H1 (cell line): ENCODE results near the gene ZNF829. TPM values are rescaled to one million over a fixed set of nuclear protein-coding genes. Genes with fewer than 3 reads are reported as not detected.
A peak's percentile ranks its signal among the peaks of the same experiment; 100 is the strongest.

Experiments
- CTCF ChIA-PET: fragments of 300-600 bp; sonication (Branson Sonifier 250); formaldehyde crosslinking; loops from one replicate; lab custom pipeline; 2021; ENCODE audit not compliant: partially characterized antibody; lab: Charles Lee
- POLR2A ChIA-PET: fragments of 300-600 bp; sonication (Branson Sonifier 250); formaldehyde crosslinking; loops from one replicate; lab custom pipeline; 2021; ENCODE audit warnings: inconsistent platforms; ENCODE audit not compliant: partially characterized antibody; lab: Charles Lee
- DNase-seq, 2 experiments: peaks; one replicate each; pipeline versions ENCODE4 v3.0.0 to v3.0.0-alpha.2; 2010 to 2022; ENCODE audit warnings: low spot score in 2 of 2, low read depth in 1 of 2, mixed read lengths in 1 of 2
- FAIRE-seq: peaks from 2 replicates; lab custom pipeline; 2011; peaks lifted over from hg19 to GRCh38; lab: Jason Lieb, UNC
- H2AFZ ChIP-seq: 2 replicates; pipeline ENCODE4 v1.8.1; 2012; ENCODE audit warnings: low read length, inconsistent platforms
- H2AK5ac ChIP-seq: 2 replicates; pipeline ENCODE4 v1.6.1; 2013; ENCODE audit warnings: low read depth, low read length
- H2BK120ac ChIP-seq: replicated peaks from 2 replicates; pipeline ENCODE3; 2013; ENCODE audit warnings: low read depth, low read length, inconsistent platforms
- H2BK12ac ChIP-seq: 2 replicates; pipeline ENCODE4 v1.6.1; 2013; ENCODE audit warnings: low read depth, low read length
- H2BK15ac ChIP-seq: 2 replicates; pipeline ENCODE4 v1.6.1; 2013; ENCODE audit warnings: low read length
- H2BK20ac ChIP-seq: 2 replicates; pipeline ENCODE4 v1.6.1; 2013; ENCODE audit warnings: low read length
- H2BK5ac ChIP-seq: 2 replicates; pipeline ENCODE4 v1.6.1; 2013; ENCODE audit warnings: low read depth, low read length
- H3K14ac ChIP-seq: 2 replicates; pipeline ENCODE4 v1.6.1; 2013; ENCODE audit warnings: inconsistent platforms; ENCODE audit not compliant: insufficient read length
- H3K18ac ChIP-seq: 2 replicates; pipeline ENCODE4 v1.6.1; 2013; ENCODE audit warnings: low read length; ENCODE audit errors: extremely low read depth
- H3K23ac ChIP-seq: 2 replicates; pipeline ENCODE4 v1.6.1; 2013; ENCODE audit warnings: inconsistent platforms; ENCODE audit not compliant: insufficient read length
- H3K23me2 ChIP-seq: 2 replicates; pipeline ENCODE4 v1.6.1; 2013; ENCODE audit warnings: low read depth, low read length
- H3K27ac ChIP-seq: 2 replicates; pipeline ENCODE4 v1.6.1; 2011; ENCODE audit warnings: low read depth, low read length, inconsistent platforms
- H3K27me3 ChIP-seq, 4 experiments: replicated peaks in 1 of 4; 1 replicate in 1 of 4; 2 replicates in 3 of 4; pipeline versions ENCODE4 v1.6.1 to v1.8.1; 2011 to 2013; ENCODE audit warnings: low read length in 3 of 4, mild to moderate bottlenecking in 3 of 4, inconsistent platforms in 2 of 4, mixed read lengths in 2 of 4, moderate library complexity in 1 of 4; ENCODE audit not compliant: control insufficient read depth in 3 of 4, insufficient read depth in 3 of 4; ENCODE audit errors: extremely low read depth in 1 of 4
- H3K36me3 ChIP-seq, 4 experiments: 2 replicates each; pipeline versions ENCODE4 v1.6.1 to v1.8.1; 2011 to 2013; ENCODE audit warnings: mild to moderate bottlenecking in 4 of 4, low read length in 3 of 4, moderate library complexity in 2 of 4, control low read depth in 1 of 4, inconsistent platforms in 1 of 4; ENCODE audit not compliant: insufficient read depth in 4 of 4, control insufficient read depth in 2 of 4
- H3K4ac ChIP-seq: replicated peaks from 2 replicates; pipeline ENCODE3; 2013; ENCODE audit warnings: low read length, low read depth, mixed read lengths, inconsistent platforms; ENCODE audit not compliant: insufficient read length
- H3K4me1 ChIP-seq, 4 experiments: replicated peaks in 1 of 4; 1 replicate in 1 of 4; 2 replicates in 3 of 4; pipeline versions ENCODE4 v1.6.1 to v1.8.1; 2011 to 2013; ENCODE audit warnings: low read length in 3 of 4, inconsistent platforms in 2 of 4, mixed read lengths in 1 of 4; ENCODE audit not compliant: insufficient read depth in 4 of 4, control insufficient read depth in 3 of 4
- H3K4me2 ChIP-seq, 2 experiments: 2 replicates each; pipeline versions ENCODE4 v1.6.1 to v1.8.1; 2011 to 2013; ENCODE audit warnings: low read depth in 2 of 2, low read length in 2 of 2, control low read depth in 1 of 2, inconsistent platforms in 1 of 2, mild to moderate bottlenecking in 1 of 2; ENCODE audit not compliant: insufficient read depth in 1 of 2
- H3K4me3 ChIP-seq, 4 experiments: fragments of 200-600, 300-600 bp in 1 of 4; sonication (generic), shearing (Covaris generic), sonication (Bioruptor Twin) in 1 of 4; 2 replicates each; pipeline versions ENCODE4 v1.5.1 to v1.8.1; 2011 to 2016; ENCODE audit warnings: low read length in 4 of 4, low read depth in 3 of 4, control low read depth in 2 of 4, inconsistent platforms in 2 of 4, mild to moderate bottlenecking in 2 of 4, mixed read lengths in 1 of 4, moderate library complexity in 1 of 4; ENCODE audit not compliant: insufficient read depth in 2 of 4; ENCODE audit errors: extremely low read depth in 1 of 4
- H3K56ac ChIP-seq: replicated peaks from 2 replicates; pipeline ENCODE3; 2013; ENCODE audit warnings: low read depth, mild to moderate bottlenecking, mixed read lengths, low read length, inconsistent platforms; ENCODE audit not compliant: insufficient read length
- H3K79me1 ChIP-seq: 2 replicates; pipeline ENCODE4 v1.6.1; 2013; ENCODE audit warnings: low read depth, low read length, control low read depth
- H3K79me2 ChIP-seq, 2 experiments: 2 replicates each; pipeline versions ENCODE4 v1.6.1 to v1.8.1; 2012 to 2013; ENCODE audit warnings: low read length in 2 of 2, mild to moderate bottlenecking in 2 of 2, inconsistent platforms in 1 of 2; ENCODE audit not compliant: insufficient read depth in 2 of 2, control insufficient read depth in 1 of 2
- H3K9ac ChIP-seq, 4 experiments: replicated peaks in 1 of 4; 1 replicate in 1 of 4; 2 replicates in 3 of 4; pipeline versions ENCODE4 v1.6.1 to v1.8.1; 2011 to 2013; ENCODE audit warnings: low read depth in 3 of 4, low read length in 3 of 4, control low read depth in 2 of 4, mild to moderate bottlenecking in 2 of 4, moderate library complexity in 2 of 4, inconsistent platforms in 1 of 4; ENCODE audit errors: extremely low read depth in 1 of 4
- H3K9me3 ChIP-seq, 2 experiments: 2 replicates each; pipeline versions ENCODE4 v1.6.1 to v1.8.1; 2012 to 2013; ENCODE audit warnings: mild to moderate bottlenecking in 2 of 2, moderate library complexity in 2 of 2, control low read depth in 1 of 2, inconsistent platforms in 1 of 2, low read depth in 1 of 2, low read length in 1 of 2, mixed read lengths in 1 of 2; ENCODE audit not compliant: insufficient read depth in 2 of 2
- H4K20me1 ChIP-seq, 2 experiments: replicated peaks in 1 of 2; 2 replicates each; pipeline versions ENCODE3 to v1.8.1; 2011 to 2013; ENCODE audit warnings: inconsistent platforms in 2 of 2, low read length in 2 of 2, mild to moderate bottlenecking in 1 of 2; ENCODE audit not compliant: insufficient read depth in 2 of 2, control insufficient read depth in 1 of 2
- H4K5ac ChIP-seq: 2 replicates; pipeline ENCODE4 v1.6.1; 2013; ENCODE audit warnings: low read length, low read depth, mixed read lengths, inconsistent platforms; ENCODE audit not compliant: insufficient read length
- H4K8ac ChIP-seq: 2 replicates; pipeline ENCODE4 v1.8.0; 2013; ENCODE audit warnings: mild to moderate bottlenecking, moderate library complexity, low read length, inconsistent platforms; ENCODE audit not compliant: insufficient read depth; ENCODE audit errors: extremely low read depth
- H4K91ac ChIP-seq: replicated peaks from 2 replicates; pipeline ENCODE3; 2013; ENCODE audit warnings: low read length, mixed read lengths, inconsistent platforms; ENCODE audit not compliant: insufficient read length
- BACH1 ChIP-seq: IDR thresholded peaks from 2 replicates; pipeline ENCODE4 v1.6.1; 2012; ENCODE audit warnings: low read length, improper control_type of control experiment
- CBX5 ChIP-seq: fragments of 300-800, 300-1000 bp; sonication (generic); IDR thresholded peaks from 2 replicates; pipeline ENCODE4 v1.7.1; 2016; ENCODE audit warnings: antibody characterized with exemption, low read length, low read depth
- EGR1 ChIP-seq: IDR thresholded peaks from 2 replicates; pipeline ENCODE4 v1.6.1; 2011; ENCODE audit warnings: low read depth, low read length, borderline replicate concordance
- FOSL1 ChIP-seq: IDR thresholded peaks from 2 replicates; pipeline ENCODE4 v1.6.1; 2011; ENCODE audit warnings: mild to moderate bottlenecking, low read depth, low read length, moderate library complexity; ENCODE audit not compliant: insufficient read depth
- GTF2F1 ChIP-seq: IDR thresholded peaks from 2 replicates; pipeline ENCODE4 v1.6.1; 2012; ENCODE audit warnings: low read depth, low read length, improper control_type of control experiment, borderline replicate concordance
- NRF1 ChIP-seq: IDR thresholded peaks from 2 replicates; pipeline ENCODE4 v1.6.1; 2011; ENCODE audit warnings: mild to moderate bottlenecking, low read depth, low read length, improper control_type of control experiment
- SAP30 ChIP-seq: fragments of 300-600 bp; sonication (generic); IDR thresholded peaks from 2 replicates; pipeline ENCODE4 v1.7.1; 2012; ENCODE audit warnings: low read length, moderate library complexity, mild to moderate bottlenecking, inconsistent platforms; ENCODE audit not compliant: insufficient read depth, insufficient replicate concordance
- SIN3A ChIP-seq, 2 experiments: IDR thresholded peaks in 1 of 2; conservative IDR thresholded peaks in 1 of 2; 2 replicates each; pipeline ENCODE4 v1.6.1; 2011 to 2012; ENCODE audit warnings: low read length in 2 of 2, improper control_type of control experiment in 1 of 2, low read depth in 1 of 2, mild to moderate bottlenecking in 1 of 2
- ZNF274 ChIP-seq: IDR thresholded peaks from 2 replicates; pipeline ENCODE4 v1.7.0; 2012; ENCODE audit warnings: low read length, borderline replicate concordance; ENCODE audit errors: extremely low read depth
- WGBS, 2 experiments: shearing (Covaris generic) in 1 of 2; methylation state at CpG; one replicate each; pipeline versions ENCODE4 v1.1.6 to v1.1.7; 2013 to 2015; ENCODE audit warnings: low lambda C conversion rate in 2 of 2, mixed read lengths in 2 of 2, inconsistent platforms in 1 of 2, low coverage in 1 of 2, missing lambda C conversion rate in 1 of 2; ENCODE audit not compliant: insufficient replicate concordance in 2 of 2, insufficient coverage in 1 of 2, insufficient read length in 1 of 2; ENCODE audit errors: extremely low coverage in 1 of 2, missing lambda C conversion rate in 1 of 2; 5-methylcytosine and 5-hydroxymethylcytosine counted together
- polyA plus RNA-seq, 7 experiments: library from polyadenylated mRNA; depleted of rRNA in 3 of 7; stranded (reverse) in 5 of 7; unstranded in 2 of 7; fragments of >200 nt in 5 of 7; fragments of 200-250 nt in 2 of 7; gene quantifications; 1 replicate in 5 of 7; 2 replicates in 1 of 7; 4 replicates in 1 of 7; pipeline versions ENCODE4 v1.2.1 to v1.2.3, GENCODE V29; 2011 to 2013; ENCODE audit warnings: missing spikeins in 2 of 7, mixed read lengths in 2 of 7
- total RNA-seq: library from RNA; stranded (reverse); fragmentation: NEBNext Ultra II Directional; extraction: Animal tissue kit (Norgen Biotek cat#: 25700); gene quantifications from 2 replicates; pipeline ENCODE4 v1.2.1, GENCODE V29; 2021

The ZNF829 gene
- total and polyA plus RNA-seq, 2 of the 8 experiments (the other 6 are each of a cell fraction or from before 2014, with no cell fraction given): 1.3 to 3.3 TPM

DNA sequence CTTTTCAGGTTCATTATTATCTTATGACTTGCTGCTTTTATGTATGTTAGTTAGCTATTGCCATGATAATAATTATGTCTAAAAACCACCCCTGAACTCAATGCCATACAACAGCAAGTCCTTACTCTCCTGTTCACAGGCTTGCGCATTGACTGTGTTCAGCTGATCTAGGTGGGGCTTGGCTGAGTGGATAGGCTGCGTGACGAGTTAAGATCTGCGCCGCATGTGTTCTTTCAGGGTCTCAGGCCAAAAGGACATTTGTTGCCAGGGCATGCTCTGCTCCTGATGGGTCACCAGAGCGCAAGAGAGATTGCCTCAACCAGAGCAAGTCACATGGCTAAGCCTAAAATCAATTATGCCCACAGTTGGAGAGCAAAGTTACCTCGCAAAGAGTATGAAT lies 900 bp upstream of the ZNF829 start:
- H3K56ac ChIP-seq: no peak overlapping the region
- no peaks in the 10 kb centered on the region for H4K20me1 ChIP-seq
- peaks cover 6% of the 10 kb centered on the region for H3K23me2 ChIP-seq
- H3K4me2 ChIP-seq: peak overlapping the region; percentile 83 to 87
- H4K5ac ChIP-seq: no peak overlapping the region
- no peak overlapping the region for H2BK5ac ChIP-seq
- H2AK5ac ChIP-seq: no peak overlapping the region
- no peak overlapping the region for H4K91ac ChIP-seq
- H3K23ac ChIP-seq: no peak overlapping the region
- H3K36me3 ChIP-seq: peaks cover 0 to 10% (median 4%) of the 10 kb centered on the region in 4 experiments; a peak in 4 of 8 replicates
- peak overlapping the region; percentile 99 for H2AFZ ChIP-seq
- H3K9ac ChIP-seq: peak overlapping the region in 1 of 4 experiments; percentile 74; a peak in 3 of 7 replicates
- ChIA-PET POLR2A (interaction anchor here (1.1 kb wide), 1 partner anchor 67 kb away, joined by 4 read pairs; no protein-coding TSS in a partner anchor), CTCF (interaction anchor here (0.9 to 1.1 kb wide), 2 partner anchors 9 to 15 kb away, joined by 3 read pairs; no protein-coding TSS in a partner anchor)
- peak overlapping the region; percentile 9; the same call in 1 of the 2 replicates for H4K8ac ChIP-seq
- no peak overlapping the region for H3K18ac ChIP-seq
- no peak overlapping the region for H2BK120ac ChIP-seq
- H3K14ac ChIP-seq: no peak overlapping the region
- peak overlapping the region; percentile 81 to 92 (median 84); a peak in 7 of 8 replicates for H3K4me3 ChIP-seq
- no peaks in the 10 kb centered on the region for H3K27me3 ChIP-seq
- H3K4me1 ChIP-seq: peaks cover 0 to 4% (median 2%) of the 10 kb centered on the region in 4 experiments; a peak in 2 of 7 replicates
- peaks cover 4% of the 10 kb centered on the region for H3K79me1 ChIP-seq
- DNase-seq (no peak), FAIRE-seq (no peak)
- H2BK15ac ChIP-seq: no peak overlapping the region
- H3K27ac ChIP-seq: no peak overlapping the region
- H3K79me2 ChIP-seq: no peaks in the 10 kb centered on the region; a peak in 1 of 4 replicates
- TF ChIP-seq FOSL1: no peak
- no peak for TF ChIP-seq SIN3A (conservative IDR thresholded peaks at IDR 0.05 in 1 of 2, IDR thresholded peaks at IDR 0.05 in 1 of 2; ENCODE audit: low read depth in 1 of 2, low read length in 2 of 2)
- no peak for TF ChIP-seq SAP30
- no peak for TF ChIP-seq ZNF274
- TF ChIP-seq EGR1: no peak
- no peak for TF ChIP-seq BACH1
- no peak for TF ChIP-seq GTF2F1
- no peak for TF ChIP-seq NRF1
- TF ChIP-seq CBX5: no peak
- no peak overlapping the region for H2BK12ac ChIP-seq
- H3K4ac ChIP-seq: no peak overlapping the region
- no peak overlapping the region for H2BK20ac ChIP-seq
- H3K9me3 ChIP-seq: peaks cover 8 to 12% of the 10 kb centered on the region in 2 experiments; a peak in 2 of 4 replicates
- 81% methylated on average over 7 of the region's 7 CpGs; no CpG with 5 or more reads in 1 of the 2 experiments for WGBS, 2 experiments
